OCI-LY1 (cell line): Measurements from ENCODE around the gene NUP107.

ENCODE experiments used
- EZH2 ChIP-seq: fragments of 200-600 bp; sonication (generic), shearing (Covaris generic); IDR thresholded peaks from 2 replicates; pipeline ENCODE4 v1.8.0; 2017; ENCODE audit warnings: borderline replicate concordance, mixed run types, mild to moderate bottlenecking, antibody characterized with exemption, low read length, moderate library complexity, mixed read lengths
- TF ChIP-seq, protein P1 (sequence below): fragments of 200-600 bp; sonication (generic), shearing (Covaris generic); IDR thresholded peaks from 2 replicates; pipeline ENCODE4 v1.5.1; 2017; ENCODE audit warnings: mild to moderate bottlenecking, antibody characterized with exemption, low read length, moderate library complexity, mixed read lengths

- TF ChIP-seq, protein P1, sequence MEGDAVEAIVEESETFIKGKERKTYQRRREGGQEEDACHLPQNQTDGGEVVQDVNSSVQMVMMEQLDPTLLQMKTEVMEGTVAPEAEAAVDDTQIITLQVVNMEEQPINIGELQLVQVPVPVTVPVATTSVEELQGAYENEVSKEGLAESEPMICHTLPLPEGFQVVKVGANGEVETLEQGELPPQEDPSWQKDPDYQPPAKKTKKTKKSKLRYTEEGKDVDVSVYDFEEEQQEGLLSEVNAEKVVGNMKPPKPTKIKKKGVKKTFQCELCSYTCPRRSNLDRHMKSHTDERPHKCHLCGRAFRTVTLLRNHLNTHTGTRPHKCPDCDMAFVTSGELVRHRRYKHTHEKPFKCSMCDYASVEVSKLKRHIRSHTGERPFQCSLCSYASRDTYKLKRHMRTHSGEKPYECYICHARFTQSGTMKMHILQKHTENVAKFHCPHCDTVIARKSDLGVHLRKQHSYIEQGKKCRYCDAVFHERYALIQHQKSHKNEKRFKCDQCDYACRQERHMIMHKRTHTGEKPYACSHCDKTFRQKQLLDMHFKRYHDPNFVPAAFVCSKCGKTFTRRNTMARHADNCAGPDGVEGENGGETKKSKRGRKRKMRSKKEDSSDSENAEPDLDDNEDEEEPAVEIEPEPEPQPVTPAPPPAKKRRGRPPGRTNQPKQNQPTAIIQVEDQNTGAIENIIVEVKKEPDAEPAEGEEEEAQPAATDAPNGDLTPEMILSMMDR: no peak
- no peak for TF ChIP-seq EZH2
Measured at GRCh38 chr12:68755536-68756243, 68.9 kb downstream of the NUP107 start.
